Spleen (tissue), 7 donors: Measurements from ENCODE around the gene R3HDM1.
"Not testable (repeated sequence)": the region's sequence is repeated elsewhere in the genome, so short reads cannot be mapped to it uniquely, and the experiment has no call there.

Experiments
- CTCF ChIP-seq, 11 experiments: fragments of 200-600 bp in 7 of 11; fragments of 450-650 bp in 4 of 11; sonication (generic) in 4 of 11; IDR thresholded peaks in 8 of 11; conservative IDR thresholded peaks in 3 of 11; 1 replicate in 7 of 11; 2 replicates in 4 of 11; pipeline versions ENCODE4 v1.4.0 to v1.8.0; 2016 to 2021; ENCODE audit warnings: antibody characterized with exemption in 11 of 11, inconsistent platforms in 4 of 11, mild to moderate bottlenecking in 1 of 11
- POLR2A ChIP-seq, 3 donors: fragments of 450-650 bp; IDR thresholded peaks; one replicate each; pipeline ENCODE4 v1.5.1; 2017; ENCODE audit warnings: antibody characterized with exemption in 3 of 3, mild to moderate bottlenecking in 1 of 3
- donor health status: DM: no; HTN: no; CAD: no; lungs with moderate emphysema.
- donor health status: DM: no; HTN: no; CAD: no.
- donor health status: DM: no; HTN: no; CAD: no.

GRCh38 chr2:135498588-135498987, 32.7 kb upstream of the R3HDM1 start:
- not testable (repeated sequence) for TF ChIP-seq CTCF (IDR thresholded peaks at IDR 0.05 in 8 of 11, conservative IDR thresholded peaks at IDR 0.05 in 3 of 11); POLR2A (IDR thresholded peaks at IDR 0.05)
